H1 (cell line): ENCODE results near the gene CD63. TPM values are rescaled to one million over a fixed set of nuclear protein-coding genes. Genes with fewer than 3 reads are reported as not detected.

Source experiments
- ASH2L ChIP-seq: fragments of 200-600, 300-600 bp; sonication (generic); IDR thresholded peaks from one replicate; pipeline ENCODE4 v1.7.1; 2017; ENCODE audit warnings: low read length
- ATF2 ChIP-seq: IDR thresholded peaks from 2 replicates; pipeline ENCODE4 v1.6.1; 2012; ENCODE audit warnings: low read length, inconsistent platforms
- ATF3 ChIP-seq: IDR thresholded peaks from 2 replicates; pipeline ENCODE4 v1.6.1; 2011; ENCODE audit warnings: low read depth, mild to moderate bottlenecking, low read length; ENCODE audit not compliant: insufficient read depth
- BCL11A ChIP-seq, 2 experiments: IDR thresholded peaks; one replicate each; pipeline ENCODE4 v1.6.1; 2011; ENCODE audit warnings: low read depth in 2 of 2, low read length in 2 of 2, mild to moderate bottlenecking in 2 of 2
- CBX5 ChIP-seq: fragments of 300-800, 300-1000 bp; sonication (generic); IDR thresholded peaks from 2 replicates; pipeline ENCODE4 v1.7.1; 2016; ENCODE audit warnings: antibody characterized with exemption, low read length, low read depth
- CREB1 ChIP-seq: IDR thresholded peaks from 2 replicates; pipeline ENCODE4 v1.6.1; 2012; ENCODE audit warnings: inconsistent platforms
- EZH2 ChIP-seq: fragments of 200-600 bp; sonication (generic); IDR thresholded peaks from 2 replicates; pipeline ENCODE4 v1.7.1; 2012; ENCODE audit warnings: low read depth, mild to moderate bottlenecking, moderate library complexity, low read length, inconsistent platforms; ENCODE audit not compliant: severe bottlenecking
- FOSL1 ChIP-seq: IDR thresholded peaks from 2 replicates; pipeline ENCODE4 v1.6.1; 2011; ENCODE audit warnings: mild to moderate bottlenecking, low read depth, low read length, moderate library complexity; ENCODE audit not compliant: insufficient read depth
- GABPA ChIP-seq: IDR thresholded peaks from 2 replicates; pipeline ENCODE4 v1.6.1; 2011; ENCODE audit warnings: mild to moderate bottlenecking, low read length, moderate library complexity, borderline replicate concordance; ENCODE audit not compliant: insufficient read depth
- HDAC2 ChIP-seq, 2 experiments: fragments of 300-600 bp in 1 of 2; sonication (generic) in 1 of 2; IDR thresholded peaks; 2 replicates each; pipeline ENCODE4 v1.6.1; 2011 to 2012; ENCODE audit warnings: low read depth in 2 of 2, low read length in 2 of 2, mild to moderate bottlenecking in 2 of 2, moderate library complexity in 2 of 2, borderline replicate concordance in 1 of 2, inconsistent platforms in 1 of 2
- JUN ChIP-seq: IDR thresholded peaks from 2 replicates; pipeline ENCODE4 v1.6.1; 2011; ENCODE audit warnings: low read depth, mild to moderate bottlenecking, improper control_type of control experiment, low read length
- KDM1A ChIP-seq: fragments of 200-600, 300-600 bp; sonication (generic); IDR thresholded peaks from 2 replicates; pipeline ENCODE4 v1.7.1; 2016; ENCODE audit warnings: mild to moderate bottlenecking, low read length, borderline replicate concordance
- NANOG ChIP-seq: IDR thresholded peaks from 2 replicates; pipeline ENCODE4 v1.6.1; 2011; ENCODE audit warnings: low read length, low read depth, mild to moderate bottlenecking, inconsistent platforms; ENCODE audit not compliant: insufficient read depth, poor library complexity, severe bottlenecking
- POU5F1 ChIP-seq: IDR thresholded peaks from 2 replicates; pipeline ENCODE4 v1.6.1; 2011; ENCODE audit warnings: low read depth, mild to moderate bottlenecking, low read length, moderate library complexity
- RXRA ChIP-seq: IDR thresholded peaks from 2 replicates; pipeline ENCODE4 v1.6.1; 2011; ENCODE audit warnings: low read depth, mild to moderate bottlenecking, low read length, moderate library complexity; ENCODE audit not compliant: insufficient read depth
- SIN3A ChIP-seq, 2 experiments: IDR thresholded peaks in 1 of 2; conservative IDR thresholded peaks in 1 of 2; 2 replicates each; pipeline ENCODE4 v1.6.1; 2011 to 2012; ENCODE audit warnings: low read length in 2 of 2, improper control_type of control experiment in 1 of 2, low read depth in 1 of 2, mild to moderate bottlenecking in 1 of 2
- SP4 ChIP-seq: IDR thresholded peaks from 2 replicates; pipeline ENCODE4 v1.6.1; 2012; ENCODE audit warnings: low read length, inconsistent platforms
- TAF1 ChIP-seq: IDR thresholded peaks from 2 replicates; pipeline ENCODE4 v1.6.1; 2011; ENCODE audit warnings: mild to moderate bottlenecking, low read depth, low read length
- USF2 ChIP-seq: IDR thresholded peaks from 2 replicates; pipeline ENCODE4 v1.6.1; 2011; ENCODE audit warnings: low read length, improper control_type of control experiment
- polyA plus RNA-seq, 7 experiments: library from polyadenylated mRNA; depleted of rRNA in 3 of 7; stranded (reverse) in 5 of 7; unstranded in 2 of 7; fragments of >200 nt in 5 of 7; fragments of 200-250 nt in 2 of 7; gene quantifications; 1 replicate in 5 of 7; 2 replicates in 1 of 7; 4 replicates in 1 of 7; pipeline versions ENCODE4 v1.2.1 to v1.2.3, GENCODE V29; 2011 to 2013; ENCODE audit warnings: missing spikeins in 2 of 7, mixed read lengths in 2 of 7
- total RNA-seq: library from RNA; stranded (reverse); fragmentation: NEBNext Ultra II Directional; extraction: Animal tissue kit (Norgen Biotek cat#: 25700); gene quantifications from 2 replicates; pipeline ENCODE4 v1.2.1, GENCODE V29; 2021

CD63 gene
- total and polyA plus RNA-seq, 2 of the 8 experiments (the other 6 are each of a cell fraction or from before 2014, with no cell fraction given), result 440 to 526 TPM

- TF ChIP-seq ASH2L (peak; percentile 30), ATF2 (no peak), SIN3A (conservative IDR thresholded peaks at IDR 0.05 in 1 of 2, IDR thresholded peaks at IDR 0.05 in 1 of 2; ENCODE audit: low read depth in 1 of 2, low read length in 2 of 2) (no peak), EZH2 (no peak), ATF3 (no peak), GABPA (no peak), FOSL1 (no peak), KDM1A (no peak), JUN (no peak), SP4 (no peak), BCL11A (IDR thresholded peaks at IDR 0.05; ENCODE audit: low read depth in 2 of 2, low read length in 2 of 2) (no peak), TAF1 (peak; percentile 41; the same call in 1 of the 2 replicates), NANOG (no peak), RXRA (no peak), CREB1 (peak; percentile 32; the same call in 1 of the 2 replicates), POU5F1 (no peak), CBX5 (no peak), HDAC2 (IDR thresholded peaks at IDR 0.05; ENCODE audit: borderline replicate concordance in 1 of 2, low read depth in 2 of 2, low read length in 2 of 2) (no peak), USF2 (no peak)
These were observed 14.9 kb upstream of the CD63 start (continued) for GRCh38 chr12:55743406-55744339.
